NT2/D1 (cell line): ENCODE measurements around the gene USP17L25.
"Not testable (repeated sequence)": the region's sequence is repeated elsewhere in the genome, so short reads cannot be mapped to it uniquely, and the experiment has no call there.

Experiments
- YY1 ChIP-seq: IDR thresholded peaks from 2 replicates; pipeline ENCODE4 v1.6.1; 2011; ENCODE audit not compliant: insufficient read length, insufficient read depth
- ZNF274 ChIP-seq: IDR thresholded peaks from 2 replicates; pipeline ENCODE4 v1.6.1; 2011; ENCODE audit warnings: mild to moderate bottlenecking, low read depth, low read length

DNA sequence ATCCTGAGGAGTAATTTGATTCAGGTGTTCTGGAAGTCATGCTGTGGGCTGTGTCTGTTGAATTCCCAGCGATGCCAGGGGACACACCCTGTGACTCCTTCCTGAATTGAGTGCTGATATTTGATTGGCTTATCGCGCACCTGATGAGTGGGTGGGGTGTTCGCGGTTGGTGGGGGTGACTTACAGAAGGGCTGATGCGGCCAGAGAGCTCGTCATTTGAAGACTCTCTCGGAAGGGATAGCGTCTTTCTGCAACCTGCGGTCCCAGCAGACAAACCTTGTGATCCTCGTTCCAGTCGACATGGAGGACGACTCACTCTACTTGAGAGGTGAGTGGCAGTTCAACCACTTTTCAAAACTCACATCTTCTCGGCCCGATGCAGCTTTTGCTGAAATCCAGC, at the start of gene USP17L25:
- TF ChIP-seq YY1, ZNF274: not testable (repeated sequence)
